Activated CD4-positive, alpha-beta memory T cell treated with anti-CD3 and anti-CD28 coated beads, Interleukin-2, amount 10 ng/mL, durations not matched to agents 7 days and 5 days (primary cell): Measurements from ENCODE around the gene PCDH9. TPM values are rescaled to one million over a fixed set of nuclear protein-coding genes. Genes with fewer than 3 reads are reported as not detected.

ENCODE experiments used
- CTCF ChIA-PET: fragments of 350-600 bp; sonication (Branson Sonifier 250); formaldehyde crosslinking; loops from one replicate; lab custom pipeline; 2021; ENCODE audit warnings: antibody characterized with exemption, inconsistent platforms; lab: Charles Lee
- POLR2A ChIA-PET: fragments of 350-600 bp; sonication (Branson Sonifier 250); formaldehyde crosslinking; loops from one replicate; lab custom pipeline; 2021; ENCODE audit warnings: antibody characterized with exemption; lab: Charles Lee
- DNase-seq: peaks from one replicate; pipeline ENCODE4 v3.0.0-alpha.2; 2020
- H3K27ac Mint-ChIP-seq: one replicate; pipeline ENCODE4 v1.8.0; 2021; ENCODE audit warnings: mild to moderate bottlenecking, mixed read lengths
- H3K27me3 Mint-ChIP-seq: one replicate; pipeline ENCODE4 v1.8.0; 2021; ENCODE audit warnings: mixed read lengths
- H3K36me3 Mint-ChIP-seq: one replicate; pipeline ENCODE4 v1.8.0; 2021; ENCODE audit warnings: low read depth, mixed read lengths
- H3K4me1 Mint-ChIP-seq: one replicate; pipeline ENCODE4 v1.8.0; 2021; ENCODE audit warnings: mixed read lengths
- H3K4me3 Mint-ChIP-seq: one replicate; pipeline ENCODE4 v1.8.0; 2021; ENCODE audit warnings: mild to moderate bottlenecking, mixed read lengths
- H3K9me3 Mint-ChIP-seq: one replicate; pipeline ENCODE4 v1.8.0; 2021; ENCODE audit warnings: mixed read lengths
- total RNA-seq, 2 experiments: library from RNA; stranded (reverse); gene quantifications; one replicate each; pipeline ENCODE4 v1.2.3, GENCODE V29; 2021

PCDH9 gene
- total RNA-seq, 2 experiments from 2014 or later: 0.05 TPM; not detected in 1

DNA sequence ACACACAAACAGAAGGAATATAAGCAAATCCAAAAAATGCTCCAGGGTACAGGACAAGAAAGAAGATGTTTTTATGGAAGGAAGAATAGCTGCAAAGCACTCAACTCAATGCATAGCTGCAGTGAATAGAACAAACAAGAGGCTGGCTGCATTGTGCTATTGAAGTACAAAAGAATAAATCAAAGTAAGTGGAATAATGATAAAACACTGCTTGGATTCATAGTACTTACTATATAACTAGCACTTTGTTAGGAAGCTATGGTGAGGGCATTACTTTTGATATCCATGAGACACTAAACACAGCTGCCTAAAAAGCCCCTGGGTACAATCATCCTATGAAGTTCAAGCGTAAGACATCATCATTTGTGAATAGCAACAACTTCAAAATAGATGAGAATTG is 350.1 kb downstream of the PCDH9 start:
- no peaks in the 10 kb centered on the region for H3K36me3 Mint-ChIP-seq
- no peaks in the 10 kb centered on the region for H3K27me3 Mint-ChIP-seq
- ChIA-PET CTCF (no interaction called here), POLR2A (no interaction called here)
- H3K27ac Mint-ChIP-seq: no peak overlapping the region
- H3K9me3 Mint-ChIP-seq: peaks cover 8% of the 10 kb centered on the region
- no peak for DNase-seq
- no peak overlapping the region for H3K4me3 Mint-ChIP-seq
- no peaks in the 10 kb centered on the region for H3K4me1 Mint-ChIP-seq

DNA sequence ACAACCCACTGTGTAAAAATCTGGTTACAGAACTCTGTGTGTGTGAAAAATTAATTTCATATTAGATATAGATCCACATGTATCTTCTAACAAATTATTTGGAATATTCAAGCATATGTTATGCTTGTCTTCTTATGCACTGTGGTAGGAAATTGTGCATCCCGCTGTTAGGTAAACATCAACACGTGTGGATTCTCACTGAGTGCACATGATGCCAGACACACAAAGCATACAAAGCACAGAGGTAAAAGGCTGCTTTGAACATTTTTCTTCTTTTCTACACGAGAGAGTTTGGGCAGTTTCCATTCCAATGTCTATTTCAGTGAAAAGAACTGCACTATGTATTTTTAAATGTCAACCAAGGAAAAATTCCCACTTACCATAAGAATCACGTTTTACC is 354.9 kb downstream of the PCDH9 start:
- H3K4me3 Mint-ChIP-seq: no peak overlapping the region
- H3K9me3 Mint-ChIP-seq: peaks cover 8% of the 10 kb centered on the region
- no peaks in the 10 kb centered on the region for H3K27me3 Mint-ChIP-seq
- DNase-seq: no peak
- CTCF ChIA-PET: no interaction called here
- H3K4me1 Mint-ChIP-seq: no peaks in the 10 kb centered on the region
- H3K36me3 Mint-ChIP-seq: no peaks in the 10 kb centered on the region
- no peak overlapping the region for H3K27ac Mint-ChIP-seq
- POLR2A ChIA-PET: no interaction called here

DNA sequence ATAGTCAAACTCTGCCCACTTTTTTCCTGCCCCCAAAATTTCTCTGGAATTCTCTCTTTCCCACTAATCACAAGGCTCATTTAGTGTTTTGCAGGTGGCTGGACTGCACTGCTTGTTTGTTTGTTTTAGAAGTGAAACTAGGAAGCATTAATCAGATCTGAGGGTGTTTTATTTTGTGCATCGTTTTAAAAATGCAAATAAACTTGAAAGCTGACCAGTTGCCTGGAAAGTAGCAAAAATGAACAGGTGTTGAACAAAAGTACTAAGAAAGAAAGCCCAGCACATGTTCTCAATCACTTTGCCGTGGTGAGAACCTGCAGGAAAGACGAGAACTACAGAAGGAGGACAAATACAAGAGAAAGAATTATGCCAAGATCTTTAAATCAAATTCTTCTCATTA is 365.5 kb downstream of the PCDH9 start:
- H3K9me3 Mint-ChIP-seq: no peaks in the 10 kb centered on the region
- H3K27ac Mint-ChIP-seq: no peak overlapping the region
- no peak for DNase-seq
- no peaks in the 10 kb centered on the region for H3K27me3 Mint-ChIP-seq
- no peak overlapping the region for H3K4me3 Mint-ChIP-seq
- ChIA-PET POLR2A (no interaction called here), CTCF (no interaction called here)
- no peaks in the 10 kb centered on the region for H3K36me3 Mint-ChIP-seq
- H3K4me1 Mint-ChIP-seq: no peaks in the 10 kb centered on the region

- Mint-ChIP-seq H3K27me3 (no peaks in the 10 kb centered on the region), H3K4me1 (no peaks in the 10 kb centered on the region), H3K9me3 (no peaks in the 10 kb centered on the region), H3K4me3 (no peak overlapping the region), H3K36me3 (no peaks in the 10 kb centered on the region), H3K27ac (no peak overlapping the region)
- ChIA-PET CTCF (no interaction called here), POLR2A (no interaction called here)
- no peak for DNase-seq
These were observed 369.2 kb downstream of the PCDH9 start for GRCh38 chr13:66860878-66861417.

DNA sequence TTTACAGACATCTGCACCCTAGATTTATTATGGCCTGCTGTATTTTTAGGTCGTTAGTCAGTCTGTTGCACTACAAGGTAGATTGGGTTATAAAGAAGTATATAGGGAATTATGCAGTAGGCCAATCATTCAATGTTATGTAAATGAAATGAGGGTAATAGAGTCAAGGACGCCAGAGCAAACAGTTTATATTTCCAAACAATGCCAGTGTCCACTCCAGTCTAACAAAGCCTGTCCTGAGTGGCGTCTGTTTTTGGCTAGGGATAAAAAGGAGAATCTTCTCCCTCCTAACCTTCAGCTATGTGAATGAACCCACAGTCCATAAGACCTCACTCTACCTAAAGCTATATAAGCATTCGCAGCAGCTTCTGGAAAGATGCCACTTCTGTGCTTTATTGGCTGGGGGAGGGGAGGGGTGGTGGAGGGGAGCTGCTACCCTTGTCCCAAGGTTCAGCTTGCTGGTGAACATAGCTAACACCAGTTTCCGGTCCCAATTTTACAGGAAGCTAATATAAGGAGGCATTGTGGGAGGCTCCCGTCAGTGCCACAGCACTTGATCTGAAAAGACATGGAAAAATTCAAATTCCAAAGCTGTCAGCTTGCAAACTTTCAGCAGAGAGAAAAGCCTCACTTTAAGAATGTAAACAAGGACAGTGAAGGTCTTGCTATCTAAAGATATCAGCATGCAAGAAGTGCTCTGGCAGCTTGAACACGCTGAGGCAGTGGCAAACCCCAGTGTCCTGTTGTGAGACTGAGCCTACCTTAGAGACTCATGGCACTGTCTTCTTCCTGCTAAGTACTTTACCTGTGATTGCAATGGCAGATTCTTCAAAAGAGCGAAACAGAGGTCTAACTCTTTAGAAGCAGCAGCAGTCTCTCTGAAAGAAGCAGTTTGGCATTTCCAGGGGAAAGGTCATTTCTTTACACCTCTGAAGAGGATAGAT is 369.9 kb downstream of the PCDH9 start:
- H3K9me3 Mint-ChIP-seq: no peaks in the 10 kb centered on the region
- H3K27ac Mint-ChIP-seq: no peak overlapping the region
- no peaks in the 10 kb centered on the region for H3K27me3 Mint-ChIP-seq
- H3K36me3 Mint-ChIP-seq: no peaks in the 10 kb centered on the region
- H3K4me3 Mint-ChIP-seq: no peak overlapping the region
- ChIA-PET CTCF (no interaction called here), POLR2A (no interaction called here)
- no peaks in the 10 kb centered on the region for H3K4me1 Mint-ChIP-seq
- no peak for DNase-seq

GRCh38 chr13:66859078-66859477 is 371.1 kb downstream of the PCDH9 start:
- CTCF ChIA-PET: no interaction called here
- Mint-ChIP-seq H3K27ac (no peak overlapping the region), H3K4me1 (no peaks in the 10 kb centered on the region), H3K36me3 (no peaks in the 10 kb centered on the region), H3K9me3 (no peaks in the 10 kb centered on the region), H3K4me3 (no peak overlapping the region), H3K27me3 (no peaks in the 10 kb centered on the region)
- no peak for DNase-seq
- POLR2A ChIA-PET: no interaction called here

- DNase-seq: no peak
- H3K9me3 Mint-ChIP-seq: no peaks in the 10 kb centered on the region
- no peaks in the 10 kb centered on the region for H3K36me3 Mint-ChIP-seq
- POLR2A ChIA-PET: no interaction called here
- H3K4me3 Mint-ChIP-seq: no peak overlapping the region
- CTCF ChIA-PET: no interaction called here
- no peaks in the 10 kb centered on the region for H3K27me3 Mint-ChIP-seq
- H3K4me1 Mint-ChIP-seq: no peaks in the 10 kb centered on the region
- no peak overlapping the region for H3K27ac Mint-ChIP-seq
These were observed 372.0 kb downstream of the PCDH9 start for GRCh38 chr13:66858163-66858562.

GRCh38 chr13:66855131-66855530 is 375.0 kb downstream of the PCDH9 start:
- H3K9me3 Mint-ChIP-seq: peaks cover 2% of the 10 kb centered on the region
- ChIA-PET POLR2A (no interaction called here), CTCF (no interaction called here)

GRCh38 chr13:66853564-66853963 is 376.6 kb downstream of the PCDH9 start:
- DNase-seq: no peak
- Mint-ChIP-seq H3K4me1 (no peaks in the 10 kb centered on the region), H3K9me3 (peaks cover 7% of the 10 kb centered on the region), H3K27ac (no peak overlapping the region), H3K36me3 (no peaks in the 10 kb centered on the region), H3K4me3 (no peak overlapping the region), H3K27me3 (no peaks in the 10 kb centered on the region)
- CTCF ChIA-PET: no interaction called here
- POLR2A ChIA-PET: no interaction called here

More at GRCh38 chr13:66855131-66855530, 375.0 kb downstream of the PCDH9 start:
- no peaks in the 10 kb centered on the region for H3K4me1 Mint-ChIP-seq
- H3K27me3 Mint-ChIP-seq: no peaks in the 10 kb centered on the region
- no peaks in the 10 kb centered on the region for H3K36me3 Mint-ChIP-seq
- H3K4me3 Mint-ChIP-seq: no peak overlapping the region
- DNase-seq: no peak
- no peak overlapping the region for H3K27ac Mint-ChIP-seq

- ChIA-PET POLR2A (no interaction called here), CTCF (no interaction called here)
- H3K27me3 Mint-ChIP-seq: no peaks in the 10 kb centered on the region
- no peak for DNase-seq
- H3K4me3 Mint-ChIP-seq: no peak overlapping the region
- H3K4me1 Mint-ChIP-seq: no peaks in the 10 kb centered on the region
- H3K36me3 Mint-ChIP-seq: no peaks in the 10 kb centered on the region
- H3K27ac Mint-ChIP-seq: no peak overlapping the region
- H3K9me3 Mint-ChIP-seq: peaks cover 11% of the 10 kb centered on the region
These were observed 380.4 kb downstream of the PCDH9 start for GRCh38 chr13:66849706-66850105.

DNA sequence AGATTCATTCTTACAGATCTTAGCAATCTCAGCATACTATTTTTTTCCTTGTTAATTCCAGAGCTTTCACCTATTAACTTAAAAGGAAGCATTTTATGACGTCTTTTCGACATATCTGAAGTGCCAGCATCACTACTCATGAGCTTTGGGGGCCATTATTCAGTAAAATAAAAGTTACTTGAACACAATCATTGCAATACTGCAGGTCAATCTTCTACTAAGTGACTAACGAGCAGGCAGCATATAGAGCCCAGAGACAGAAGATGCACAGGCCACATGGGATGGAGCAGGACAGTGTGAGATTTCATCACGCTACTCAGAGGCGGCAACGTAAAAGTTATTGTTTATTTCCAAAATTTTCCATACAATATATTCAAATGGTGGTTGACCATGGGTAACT is 382.6 kb downstream of the PCDH9 start:
- CTCF ChIA-PET: no interaction called here
- H3K36me3 Mint-ChIP-seq: no peaks in the 10 kb centered on the region
- DNase-seq: no peak
- no peak overlapping the region for H3K27ac Mint-ChIP-seq
- H3K9me3 Mint-ChIP-seq: peaks cover 14% of the 10 kb centered on the region
- H3K4me3 Mint-ChIP-seq: no peak overlapping the region
- H3K27me3 Mint-ChIP-seq: no peaks in the 10 kb centered on the region
- POLR2A ChIA-PET: no interaction called here
- H3K4me1 Mint-ChIP-seq: no peaks in the 10 kb centered on the region

- H3K36me3 Mint-ChIP-seq: no peaks in the 10 kb centered on the region
- CTCF ChIA-PET: no interaction called here
These were observed 384.7 kb downstream of the PCDH9 start for GRCh38 chr13:66845393-66845792.

GRCh38 chr13:66844933-66845332 is 385.2 kb downstream of the PCDH9 start:
- H3K4me3 Mint-ChIP-seq: no peak overlapping the region
- POLR2A ChIA-PET: no interaction called here
- H3K4me1 Mint-ChIP-seq: no peaks in the 10 kb centered on the region
- no peaks in the 10 kb centered on the region for H3K27me3 Mint-ChIP-seq
- no peaks in the 10 kb centered on the region for H3K36me3 Mint-ChIP-seq
- no peak for DNase-seq
- H3K9me3 Mint-ChIP-seq: peaks cover 11% of the 10 kb centered on the region
- CTCF ChIA-PET: no interaction called here
- H3K27ac Mint-ChIP-seq: no peak overlapping the region

More at GRCh38 chr13:66845393-66845792, 384.7 kb downstream of the PCDH9 start:
- POLR2A ChIA-PET: no interaction called here
- peaks cover 11% of the 10 kb centered on the region for H3K9me3 Mint-ChIP-seq
- H3K27ac Mint-ChIP-seq: no peak overlapping the region
- DNase-seq: no peak
- H3K27me3 Mint-ChIP-seq: no peaks in the 10 kb centered on the region
- no peak overlapping the region for H3K4me3 Mint-ChIP-seq
- no peaks in the 10 kb centered on the region for H3K4me1 Mint-ChIP-seq

GRCh38 chr13:66842766-66843165 is 387.4 kb downstream of the PCDH9 start:
- Mint-ChIP-seq H3K27ac (no peak overlapping the region), H3K9me3 (peaks cover 7% of the 10 kb centered on the region), H3K27me3 (no peaks in the 10 kb centered on the region), H3K4me3 (no peak overlapping the region), H3K36me3 (no peaks in the 10 kb centered on the region), H3K4me1 (no peaks in the 10 kb centered on the region)
- POLR2A ChIA-PET: no interaction called here
- DNase-seq: no peak
- CTCF ChIA-PET: no interaction called here
